GM12878 (cell line): Measurements from ENCODE around the gene HECTD3. TPM values are rescaled to one million over a fixed set of nuclear protein-coding genes. Genes with fewer than 3 reads are reported as not detected.

Experiments used
- ATAC-seq: fragments of 200-7000 bp; cut with Tn5 transposase; 3 replicates; pipeline ENCODE4 v1.9.1; 2020; ENCODE audit warnings: mild to moderate bottlenecking, moderate library complexity
- BruUV-seq: library from RNA; stranded (reverse); fragments of 400-500 nt; replicated peaks from 2 replicates; lab custom pipeline; 2021; lab: Mats Ljungman, UMichigan
- CTCF ChIA-PET: fragments of 300-600 bp; sonication (Branson Sonifier 250); formaldehyde crosslinking; extraction: SDS; loops from one replicate; lab custom pipeline; 2021; ENCODE audit warnings: inconsistent platforms; lab: Yijun Ruan, JAX
- POLR2A ChIA-PET: fragments of 350-600 bp; formaldehyde crosslinking; extraction: SDS; loops from one replicate; lab custom pipeline; 2021; ENCODE audit warnings: inconsistent platforms; lab: Charles Lee
- RAD21 ChIA-PET: fragments of 300-600 bp; sonication (Branson Sonifier 250); formaldehyde crosslinking; loops from one replicate; lab custom pipeline; 2023; ENCODE audit warnings: antibody characterized with exemption; ENCODE audit not compliant: unreplicated experiment; lab: Charles Lee
- SMC1A ChIA-PET: fragments of 300-600 bp; sonication (Branson Sonifier 250); formaldehyde crosslinking; loops from one replicate; lab custom pipeline; 2023; ENCODE audit not compliant: unreplicated experiment, uncharacterized antibody; lab: Charles Lee
- DNase-seq: peaks from one replicate; pipeline ENCODE4 v3.0.0-alpha.2; 2011; ENCODE audit warnings: low read depth, low spot score
- FAIRE-seq: peaks from 3 replicates; lab custom pipeline; 2011; peaks lifted over from hg19 to GRCh38; lab: Jason Lieb, UNC
- H2AFZ ChIP-seq: 2 replicates; pipeline ENCODE4 v1.6.0; 2011; ENCODE audit warnings: low read depth, low read length, control low read depth; ENCODE audit not compliant: control insufficient read depth
- H3K27ac ChIP-seq: 2 replicates; pipeline ENCODE4 v1.5.1; 2011; ENCODE audit warnings: control low read depth; ENCODE audit not compliant: control insufficient read depth, insufficient read depth
- H3K27me3 ChIP-seq, 2 experiments: replicated peaks in 1 of 2; 2 replicates each; pipeline versions ENCODE4 v1.6.0 to v1.6.1; 2011; ENCODE audit warnings: low read length in 1 of 2; ENCODE audit not compliant: control insufficient read depth in 2 of 2, insufficient read depth in 2 of 2
- H3K36me3 ChIP-seq, 2 experiments: 2 replicates each; pipeline ENCODE4 v1.5.1; 2011; ENCODE audit warnings: low read length in 1 of 2; ENCODE audit not compliant: control insufficient read depth in 2 of 2, insufficient read depth in 2 of 2
- H3K4me1 ChIP-seq: 2 replicates; pipeline ENCODE4 v1.6.1; 2011; ENCODE audit warnings: mild to moderate bottlenecking, low read length, moderate library complexity, mixed read lengths; ENCODE audit not compliant: control insufficient read depth, insufficient read depth
- H3K4me2 ChIP-seq: 2 replicates; pipeline ENCODE4 v1.6.0; 2011; ENCODE audit warnings: control low read depth; ENCODE audit not compliant: control insufficient read depth, insufficient read depth
- H3K4me3 ChIP-seq: fragments of 200-600 bp; sonication (generic); 2 replicates; pipeline ENCODE4 v1.5.1; 2016
- H3K79me2 ChIP-seq: 2 replicates; pipeline ENCODE4 v1.6.0; 2011; ENCODE audit warnings: low read length; ENCODE audit not compliant: control insufficient read depth, insufficient read depth
- H3K9ac ChIP-seq: 2 replicates; pipeline ENCODE4 v1.8.0; 2011; ENCODE audit warnings: low read length, control low read depth, mixed read lengths; ENCODE audit not compliant: control insufficient read depth, insufficient read depth
- H3K9me3 ChIP-seq: replicated peaks from 3 replicates; pipeline ENCODE4 v1.5.1; 2011; ENCODE audit warnings: mild to moderate bottlenecking, low read length; ENCODE audit not compliant: control insufficient read depth, insufficient read depth
- H4K20me1 ChIP-seq: 2 replicates; pipeline ENCODE4 v1.6.0; 2011; ENCODE audit not compliant: control insufficient read depth, insufficient read depth
- BHLHE40 ChIP-seq, 2 experiments: fragments of 450-650 bp in 1 of 2; IDR thresholded peaks; 2 replicates each; pipeline ENCODE4 v1.6.1; 2011 to 2017; ENCODE audit warnings: low read depth in 2 of 2, borderline replicate concordance in 1 of 2, improper control_type of control experiment in 1 of 2, low read length in 1 of 2, mild to moderate bottlenecking in 1 of 2
- FOS ChIP-seq: IDR thresholded peaks from 3 replicates; pipeline ENCODE4 v1.6.1; 2011; ENCODE audit warnings: borderline replicate concordance; ENCODE audit not compliant: insufficient read length; ENCODE audit errors: extremely low read depth
- FOXM1 ChIP-seq: IDR thresholded peaks from 2 replicates; pipeline ENCODE4 v1.6.1; 2012; ENCODE audit warnings: low read depth, mild to moderate bottlenecking, inconsistent platforms, low read length, moderate library complexity
- HDGF ChIP-seq: fragments of 450-650 bp; IDR thresholded peaks from 2 replicates; pipeline ENCODE4 v1.6.1; 2016; ENCODE audit warnings: antibody characterized with exemption
- NFIC ChIP-seq: IDR thresholded peaks from 2 replicates; pipeline ENCODE4 v1.6.1; 2012; ENCODE audit warnings: low read depth, mild to moderate bottlenecking, inconsistent platforms, low read length, moderate library complexity
- NRF1 ChIP-seq: conservative IDR thresholded peaks from 2 replicates; pipeline ENCODE4 v1.6.1; 2011; ENCODE audit warnings: mild to moderate bottlenecking, low read depth, low read length, improper control_type of control experiment
- PML ChIP-seq: IDR thresholded peaks from 2 replicates; pipeline ENCODE4 v1.6.1; 2012; ENCODE audit warnings: low read length, inconsistent platforms
- POLR2A ChIP-seq: IDR thresholded peaks from 2 replicates; pipeline ENCODE4 v1.6.1; 2011; ENCODE audit warnings: low read depth, mild to moderate bottlenecking, low read length
- POLR2AphosphoS2 ChIP-seq: IDR thresholded peaks from 2 replicates; pipeline ENCODE4 v1.6.1; 2011; ENCODE audit warnings: low read depth, mild to moderate bottlenecking, low read length, improper control_type of control experiment, moderate library complexity
- RCOR1 ChIP-seq: conservative IDR thresholded peaks from 2 replicates; pipeline ENCODE4 v1.6.1; 2012; ENCODE audit warnings: low read depth, low read length, improper control_type of control experiment
- SMAD5 ChIP-seq: IDR thresholded peaks from 2 replicates; pipeline ENCODE4 v1.6.1; 2016; ENCODE audit warnings: antibody characterized with exemption, low read depth
- ZBED1 ChIP-seq: IDR thresholded peaks from 2 replicates; pipeline ENCODE4 v1.6.1; 2016; ENCODE audit warnings: borderline replicate concordance
- WGBS: methylation state at CpG from one replicate; pipeline ENCODE4 v1.1.6; 2016; ENCODE audit warnings: low lambda C conversion rate; ENCODE audit not compliant: insufficient replicate concordance, insufficient coverage; ENCODE audit errors: missing lambda C conversion rate; 5-methylcytosine and 5-hydroxymethylcytosine counted together
- in situ Hi-C: fragments of 300-500 bp; cut with MboI; formaldehyde crosslinking; loops from 9 replicates; pipeline ENCODE4 v1.14.3; 2018; ENCODE audit warnings: mixed read lengths
- intact Hi-C: fragments of 100-400 bp; cut with micrococcal nuclease; formaldehyde crosslinking; loops from one replicate; pipeline ENCODE4 v1.14.2; 2022; ENCODE audit not compliant: unreplicated experiment
- polyA plus RNA-seq, 11 experiments: library from polyadenylated mRNA; depleted of rRNA in 4 of 11; unstranded in 6 of 11; stranded (reverse) in 5 of 11; fragments of >200 nt; fragmentation: Nextera tagmentation in 4 of 11; fragmentation: Illumina TruSeq in 1 of 11; extraction: Ambion mirVana in 4 of 11; extraction: Trizol in 1 of 11; gene quantifications; 1 replicate in 1 of 11; 2 replicates in 10 of 11; pipeline versions ENCODE4 v1.2.1 to v1.2.3, GENCODE V29; 2011 to 2016; ENCODE audit warnings: inconsistent platforms in 2 of 11, missing spikeins in 2 of 11, low read depth in 1 of 11
- total RNA-seq, 4 experiments: library from RNA; depleted of rRNA in 3 of 4; stranded (reverse); fragments of >200 nt in 3 of 4; fragmentation: Illumina TruSeq in 1 of 4; extraction: Trizol in 1 of 4; gene quantifications; 2 replicates each; pipeline versions ENCODE4 v1.2.1 to v1.2.3, GENCODE V29; 2013 to 2021
- TF ChIP-seq, protein P1 (sequence below): fragments of 150-350 bp; IDR thresholded peaks from 2 replicates; pipeline ENCODE4 v1.6.1; 2016; ENCODE audit warnings: low read depth, low read length
- TF ChIP-seq, protein P2 (sequence below): fragments of 450-650 bp; IDR thresholded peaks from 2 replicates; pipeline ENCODE4 v1.6.1; 2017; ENCODE audit warnings: mild to moderate bottlenecking, moderate library complexity
- TF ChIP-seq, protein P3 (sequence below): fragments of 450-650 bp; IDR thresholded peaks from 2 replicates; pipeline ENCODE4 v1.6.1; 2017; ENCODE audit warnings: low read depth, mild to moderate bottlenecking, moderate library complexity

Gene HECTD3
- total and polyA plus RNA-seq, 10 of the 15 experiments (the other 5 are each of a cell fraction or from before 2014, with no cell fraction given), result 3.4 to 30.4 (median 22.6) TPM

DNA sequence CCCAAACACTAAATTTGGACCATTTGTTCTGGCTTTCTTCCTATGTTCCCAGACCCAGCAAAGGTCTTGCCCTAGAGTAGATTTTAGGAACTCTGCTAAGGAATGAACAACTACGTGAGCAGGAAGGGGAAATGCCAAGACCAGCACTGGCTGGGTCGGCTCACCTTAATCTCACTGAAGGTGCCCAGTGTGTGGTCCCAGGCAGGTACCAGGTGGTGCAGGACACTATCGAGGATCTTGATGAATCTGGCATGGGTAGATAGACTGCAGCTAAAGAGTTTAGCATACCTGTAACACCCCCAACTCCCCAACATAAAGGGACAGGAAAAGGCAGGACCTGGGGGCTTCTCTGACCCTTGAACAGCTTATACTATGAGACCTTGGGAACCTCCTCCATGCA is 3.0 kb downstream of the HECTD3 start:
- ATAC-seq, result no peak
- H3K9me3 ChIP-seq, result no peaks in the 10 kb centered on the region
- H4K20me1 ChIP-seq, result no peaks in the 10 kb centered on the region
- no peak overlapping the region for H3K4me2 ChIP-seq
- H3K4me1 ChIP-seq, result peaks cover 17% of the 10 kb centered on the region
- ChIA-PET POLR2A (interaction anchor here (0.6 to 0.9 kb wide), 2 partner anchors 211 to 492 kb away, joined by 3 to 5 read pairs; partner anchors contain the start of gene MMACHC), RAD21 (no interaction called here), CTCF (no interaction called here), SMC1A (interaction anchor here (0.7 kb wide), 1 partner anchor 11 kb away, joined by 3 read pairs; no protein-coding TSS in a partner anchor)
- FAIRE-seq, result no peak
- BruUV-seq, result no TSS peak
- intact Hi-C loops, result no loop called here
- no peak overlapping the region for H3K9ac ChIP-seq
- no peak overlapping the region for H2AFZ ChIP-seq
- peaks cover 16% of the 10 kb centered on the region for H3K79me2 ChIP-seq
- H3K36me3 ChIP-seq, result peaks cover 13 to 19% of the 10 kb centered on the region in 2 experiments
- no peaks in the 10 kb centered on the region for H3K27me3 ChIP-seq
- in situ Hi-C loops, result no loop called here
- WGBS, result 97% methylated on average over 3 of the region's 3 CpGs
- H3K4me3 ChIP-seq, result no peak overlapping the region
- H3K27ac ChIP-seq, result no peak overlapping the region
- no peak for DNase-seq
- TF ChIP-seq RCOR1 (no peak), POLR2A (no peak), NFIC (no peak), POLR2AphosphoS2 (no peak), ZBED1 (no peak), PML (no peak), NRF1 (no peak), FOXM1 (no peak), SMAD5 (no peak), FOS (no peak), HDGF (no peak), BHLHE40 (IDR thresholded peaks at IDR 0.05; ENCODE audit: borderline replicate concordance in 1 of 2, low read depth in 2 of 2, low read length in 1 of 2) (no peak)
- TF ChIP-seq, protein P1, sequence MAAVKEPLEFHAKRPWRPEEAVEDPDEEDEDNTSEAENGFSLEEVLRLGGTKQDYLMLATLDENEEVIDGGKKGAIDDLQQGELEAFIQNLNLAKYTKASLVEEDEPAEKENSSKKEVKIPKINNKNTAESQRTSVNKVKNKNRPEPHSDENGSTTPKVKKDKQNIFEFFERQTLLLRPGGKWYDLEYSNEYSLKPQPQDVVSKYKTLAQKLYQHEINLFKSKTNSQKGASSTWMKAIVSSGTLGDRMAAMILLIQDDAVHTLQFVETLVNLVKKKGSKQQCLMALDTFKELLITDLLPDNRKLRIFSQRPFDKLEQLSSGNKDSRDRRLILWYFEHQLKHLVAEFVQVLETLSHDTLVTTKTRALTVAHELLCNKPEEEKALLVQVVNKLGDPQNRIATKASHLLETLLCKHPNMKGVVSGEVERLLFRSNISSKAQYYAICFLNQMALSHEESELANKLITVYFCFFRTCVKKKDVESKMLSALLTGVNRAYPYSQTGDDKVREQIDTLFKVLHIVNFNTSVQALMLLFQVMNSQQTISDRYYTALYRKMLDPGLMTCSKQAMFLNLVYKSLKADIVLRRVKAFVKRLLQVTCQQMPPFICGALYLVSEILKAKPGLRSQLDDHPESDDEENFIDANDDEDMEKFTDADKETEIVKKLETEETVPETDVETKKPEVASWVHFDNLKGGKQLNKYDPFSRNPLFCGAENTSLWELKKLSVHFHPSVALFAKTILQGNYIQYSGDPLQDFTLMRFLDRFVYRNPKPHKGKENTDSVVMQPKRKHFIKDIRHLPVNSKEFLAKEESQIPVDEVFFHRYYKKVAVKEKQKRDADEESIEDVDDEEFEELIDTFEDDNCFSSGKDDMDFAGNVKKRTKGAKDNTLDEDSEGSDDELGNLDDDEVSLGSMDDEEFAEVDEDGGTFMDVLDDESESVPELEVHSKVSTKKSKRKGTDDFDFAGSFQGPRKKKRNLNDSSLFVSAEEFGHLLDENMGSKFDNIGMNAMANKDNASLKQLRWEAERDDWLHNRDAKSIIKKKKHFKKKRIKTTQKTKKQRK, result no peak
- TF ChIP-seq, protein P2, sequence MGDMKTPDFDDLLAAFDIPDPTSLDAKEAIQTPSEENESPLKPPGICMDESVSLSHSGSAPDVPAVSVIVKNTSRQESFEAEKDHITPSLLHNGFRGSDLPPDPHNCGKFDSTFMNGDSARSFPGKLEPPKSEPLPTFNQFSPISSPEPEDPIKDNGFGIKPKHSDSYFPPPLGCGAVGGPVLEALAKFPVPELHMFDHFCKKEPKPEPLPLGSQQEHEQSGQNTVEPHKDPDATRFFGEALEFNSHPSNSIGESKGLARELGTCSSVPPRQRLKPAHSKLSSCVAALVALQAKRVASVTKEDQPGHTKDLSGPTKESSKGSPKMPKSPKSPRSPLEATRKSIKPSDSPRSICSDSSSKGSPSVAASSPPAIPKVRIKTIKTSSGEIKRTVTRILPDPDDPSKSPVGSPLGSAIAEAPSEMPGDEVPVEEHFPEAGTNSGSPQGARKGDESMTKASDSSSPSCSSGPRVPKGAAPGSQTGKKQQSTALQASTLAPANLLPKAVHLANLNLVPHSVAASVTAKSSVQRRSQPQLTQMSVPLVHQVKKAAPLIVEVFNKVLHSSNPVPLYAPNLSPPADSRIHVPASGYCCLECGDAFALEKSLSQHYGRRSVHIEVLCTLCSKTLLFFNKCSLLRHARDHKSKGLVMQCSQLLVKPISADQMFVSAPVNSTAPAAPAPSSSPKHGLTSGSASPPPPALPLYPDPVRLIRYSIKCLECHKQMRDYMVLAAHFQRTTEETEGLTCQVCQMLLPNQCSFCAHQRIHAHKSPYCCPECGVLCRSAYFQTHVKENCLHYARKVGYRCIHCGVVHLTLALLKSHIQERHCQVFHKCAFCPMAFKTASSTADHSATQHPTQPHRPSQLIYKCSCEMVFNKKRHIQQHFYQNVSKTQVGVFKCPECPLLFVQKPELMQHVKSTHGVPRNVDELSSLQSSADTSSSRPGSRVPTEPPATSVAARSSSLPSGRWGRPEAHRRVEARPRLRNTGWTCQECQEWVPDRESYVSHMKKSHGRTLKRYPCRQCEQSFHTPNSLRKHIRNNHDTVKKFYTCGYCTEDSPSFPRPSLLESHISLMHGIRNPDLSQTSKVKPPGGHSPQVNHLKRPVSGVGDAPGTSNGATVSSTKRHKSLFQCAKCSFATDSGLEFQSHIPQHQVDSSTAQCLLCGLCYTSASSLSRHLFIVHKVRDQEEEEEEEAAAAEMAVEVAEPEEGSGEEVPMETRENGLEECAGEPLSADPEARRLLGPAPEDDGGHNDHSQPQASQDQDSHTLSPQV, result no peak
- TF ChIP-seq, protein P3, sequence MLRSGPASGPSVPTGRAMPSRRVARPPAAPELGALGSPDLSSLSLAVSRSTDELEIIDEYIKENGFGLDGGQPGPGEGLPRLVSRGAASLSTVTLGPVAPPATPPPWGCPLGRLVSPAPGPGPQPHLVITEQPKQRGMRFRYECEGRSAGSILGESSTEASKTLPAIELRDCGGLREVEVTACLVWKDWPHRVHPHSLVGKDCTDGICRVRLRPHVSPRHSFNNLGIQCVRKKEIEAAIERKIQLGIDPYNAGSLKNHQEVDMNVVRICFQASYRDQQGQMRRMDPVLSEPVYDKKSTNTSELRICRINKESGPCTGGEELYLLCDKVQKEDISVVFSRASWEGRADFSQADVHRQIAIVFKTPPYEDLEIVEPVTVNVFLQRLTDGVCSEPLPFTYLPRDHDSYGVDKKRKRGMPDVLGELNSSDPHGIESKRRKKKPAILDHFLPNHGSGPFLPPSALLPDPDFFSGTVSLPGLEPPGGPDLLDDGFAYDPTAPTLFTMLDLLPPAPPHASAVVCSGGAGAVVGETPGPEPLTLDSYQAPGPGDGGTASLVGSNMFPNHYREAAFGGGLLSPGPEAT, result no peak
